Lower leg skin (tissue), 3 donors: ENCODE data around the gene CHEK1.

ENCODE experiments used
- POLR2A ChIP-seq, 2 donors: fragments of 450-650 bp; IDR thresholded peaks; one replicate each; pipeline ENCODE4 v1.6.1; 2016 to 2017; ENCODE audit warnings: antibody characterized with exemption in 2 of 2, mild to moderate bottlenecking in 1 of 2, moderate library complexity in 1 of 2
- TF ChIP-seq, protein P1 (sequence below), 3 donors: fragments of 450-650 bp; IDR thresholded peaks; one replicate each; pipeline ENCODE4 v1.5.1; 2016; ENCODE audit warnings: antibody characterized with exemption in 3 of 3, mild to moderate bottlenecking in 3 of 3, moderate library complexity in 2 of 3

DNA sequence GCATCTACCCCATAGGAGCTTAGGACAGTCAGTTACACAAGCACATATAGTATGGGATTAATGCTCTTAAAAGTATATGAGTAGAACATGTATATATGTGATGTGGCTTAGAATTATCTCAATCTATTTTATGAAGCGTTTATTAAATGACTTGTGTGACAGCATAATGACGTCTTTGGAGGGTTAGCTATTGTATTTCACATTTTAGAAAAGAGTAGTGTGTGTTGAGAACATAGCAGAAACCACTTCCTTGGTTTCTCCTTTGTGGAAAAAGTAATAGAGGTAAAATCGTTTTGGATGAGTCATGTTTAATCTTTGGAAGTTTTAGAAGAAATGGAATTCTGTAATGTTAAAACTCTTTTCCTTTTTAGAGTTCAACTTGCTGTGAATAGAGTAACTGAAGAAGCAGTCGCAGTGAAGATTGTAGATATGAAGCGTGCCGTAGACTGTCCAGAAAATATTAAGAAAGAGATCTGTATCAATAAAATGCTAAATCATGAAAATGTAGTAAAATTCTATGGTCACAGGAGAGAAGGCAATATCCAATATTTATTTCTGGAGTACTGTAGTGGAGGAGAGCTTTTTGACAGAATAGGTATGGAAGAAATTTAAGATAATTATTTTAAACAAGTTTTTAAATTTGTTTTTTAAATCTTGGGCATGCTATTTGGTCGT lies 2.4 kb downstream of the CHEK1 start:
- TF ChIP-seq, protein P1, sequence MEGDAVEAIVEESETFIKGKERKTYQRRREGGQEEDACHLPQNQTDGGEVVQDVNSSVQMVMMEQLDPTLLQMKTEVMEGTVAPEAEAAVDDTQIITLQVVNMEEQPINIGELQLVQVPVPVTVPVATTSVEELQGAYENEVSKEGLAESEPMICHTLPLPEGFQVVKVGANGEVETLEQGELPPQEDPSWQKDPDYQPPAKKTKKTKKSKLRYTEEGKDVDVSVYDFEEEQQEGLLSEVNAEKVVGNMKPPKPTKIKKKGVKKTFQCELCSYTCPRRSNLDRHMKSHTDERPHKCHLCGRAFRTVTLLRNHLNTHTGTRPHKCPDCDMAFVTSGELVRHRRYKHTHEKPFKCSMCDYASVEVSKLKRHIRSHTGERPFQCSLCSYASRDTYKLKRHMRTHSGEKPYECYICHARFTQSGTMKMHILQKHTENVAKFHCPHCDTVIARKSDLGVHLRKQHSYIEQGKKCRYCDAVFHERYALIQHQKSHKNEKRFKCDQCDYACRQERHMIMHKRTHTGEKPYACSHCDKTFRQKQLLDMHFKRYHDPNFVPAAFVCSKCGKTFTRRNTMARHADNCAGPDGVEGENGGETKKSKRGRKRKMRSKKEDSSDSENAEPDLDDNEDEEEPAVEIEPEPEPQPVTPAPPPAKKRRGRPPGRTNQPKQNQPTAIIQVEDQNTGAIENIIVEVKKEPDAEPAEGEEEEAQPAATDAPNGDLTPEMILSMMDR (IDR thresholded peaks at IDR 0.05), result no peak
- TF ChIP-seq POLR2A (IDR thresholded peaks at IDR 0.05), result no peak
